ENCODE measurements around the gene USP3. TPM values are rescaled to one million over a fixed set of nuclear protein-coding genes. Genes with fewer than 3 reads are reported as not detected.

USP3 gene
- total and polyA plus RNA-seq, 2 of the 13 experiments (the other 11 are each of a cell fraction or from before 2014, with no cell fraction given) = 14.3 to 61.2 TPM

DNA sequence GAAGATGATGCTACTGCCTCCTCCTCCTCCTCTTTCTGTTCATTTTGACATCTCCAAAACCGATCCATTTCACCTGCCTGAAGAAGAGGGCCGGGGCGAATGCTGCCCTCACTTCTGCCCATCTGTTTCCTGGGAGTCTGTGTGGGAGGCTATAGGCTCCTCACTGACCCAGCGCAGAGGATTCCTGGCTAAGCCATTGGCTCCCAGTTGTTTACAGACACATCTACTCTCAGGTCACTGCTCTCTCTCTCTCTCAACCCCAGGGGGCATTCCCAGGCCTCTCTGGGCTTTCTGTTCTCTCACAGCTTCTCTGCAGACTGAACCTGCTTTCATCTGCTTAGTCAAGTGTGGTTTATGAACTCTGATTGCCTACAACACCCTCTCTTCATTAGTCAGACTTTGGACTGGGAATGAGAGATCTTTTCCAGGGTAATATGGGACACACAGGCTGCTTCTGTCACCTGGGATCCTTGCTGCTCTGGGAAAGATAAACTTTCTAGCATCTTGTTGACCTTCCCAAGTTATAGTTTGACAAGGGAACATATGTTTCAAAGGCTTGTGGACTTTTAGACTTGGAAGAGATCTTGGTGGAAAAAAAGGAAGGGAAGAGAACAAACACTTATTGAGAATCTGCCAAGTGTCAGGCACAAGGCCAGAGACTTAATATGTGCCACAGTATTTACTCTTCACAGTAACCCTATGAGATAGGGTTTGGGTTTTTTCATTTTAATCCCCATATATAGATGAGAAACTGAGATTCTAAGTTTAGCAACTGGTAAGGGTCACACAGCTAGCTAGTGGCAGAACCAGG is 30.2 kb upstream of the USP3 start (continued):
- TF ChIP-seq, protein P1, sequence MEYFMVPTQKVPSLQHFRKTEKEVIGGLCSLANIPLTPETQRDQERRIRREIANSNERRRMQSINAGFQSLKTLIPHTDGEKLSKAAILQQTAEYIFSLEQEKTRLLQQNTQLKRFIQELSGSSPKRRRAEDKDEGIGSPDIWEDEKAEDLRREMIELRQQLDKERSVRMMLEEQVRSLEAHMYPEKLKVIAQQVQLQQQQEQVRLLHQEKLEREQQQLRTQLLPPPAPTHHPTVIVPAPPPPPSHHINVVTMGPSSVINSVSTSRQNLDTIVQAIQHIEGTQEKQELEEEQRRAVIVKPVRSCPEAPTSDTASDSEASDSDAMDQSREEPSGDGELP (IDR thresholded peaks at IDR 0.05; ENCODE audit: borderline replicate concordance, low read depth) = peak; percentile 88
- peak; percentile 89 for TF ChIP-seq ZNF605 (CRISPR knock-in tag; IDR thresholded peaks at IDR 0.05)
- peak; percentile 88 for TF ChIP-seq NR2F6 (IDR thresholded peaks at IDR 0.05)
- TF ChIP-seq NR2F6 (CRISPR knock-in tag; IDR thresholded peaks at IDR 0.05) = peak; percentile 82; the same call in 1 of the 2 replicates
- TF ChIP-seq, protein P2, sequence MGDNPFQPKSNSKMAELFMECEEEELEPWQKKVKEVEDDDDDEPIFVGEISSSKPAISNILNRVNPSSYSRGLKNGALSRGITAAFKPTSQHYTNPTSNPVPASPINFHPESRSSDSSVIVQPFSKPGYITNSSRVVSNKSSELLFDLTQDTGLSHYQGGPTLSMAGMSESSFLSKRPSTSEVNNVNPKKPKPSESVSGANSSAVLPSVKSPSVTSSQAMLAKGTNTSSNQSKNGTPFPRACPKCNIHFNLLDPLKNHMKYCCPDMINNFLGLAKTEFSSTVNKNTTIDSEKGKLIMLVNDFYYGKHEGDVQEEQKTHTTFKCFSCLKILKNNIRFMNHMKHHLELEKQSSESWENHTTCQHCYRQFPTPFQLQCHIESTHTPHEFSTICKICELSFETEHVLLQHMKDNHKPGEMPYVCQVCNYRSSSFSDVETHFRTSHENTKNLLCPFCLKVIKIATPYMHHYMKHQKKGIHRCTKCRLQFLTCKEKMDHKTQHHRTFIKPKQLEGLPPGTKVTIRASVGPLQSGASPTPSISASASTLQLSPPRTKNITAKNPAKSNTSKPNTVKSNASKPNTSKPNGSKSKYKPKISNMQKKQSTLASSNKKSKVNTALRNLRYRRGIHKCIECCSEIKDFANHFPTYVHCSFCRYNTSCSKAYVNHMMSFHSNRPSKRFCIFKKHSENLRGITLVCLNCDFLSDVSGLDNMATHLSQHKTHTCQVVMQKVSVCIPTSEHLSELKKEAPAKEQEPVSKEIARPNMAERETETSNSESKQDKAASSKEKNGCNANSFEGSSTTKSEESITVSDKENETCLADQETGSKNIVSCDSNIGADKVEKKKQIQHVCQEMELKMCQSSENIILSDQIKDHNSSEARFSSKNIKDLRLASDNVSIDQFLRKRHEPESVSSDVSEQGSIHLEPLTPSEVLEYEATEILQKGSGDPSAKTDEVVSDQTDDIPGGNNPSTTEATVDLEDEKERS (CRISPR knock-in tag; IDR thresholded peaks at IDR 0.05) = peak; percentile 61; the same call in 1 of the 2 replicates
- TF ChIP-seq FOXJ3 (CRISPR knock-in tag; IDR thresholded peaks at IDR 0.05; ENCODE audit: borderline replicate concordance) = peak; percentile 96; the same call in 1 of the 2 replicates
- no peak for TF ChIP-seq RBM22 (optimal IDR thresholded peaks at IDR 0.05; ENCODE audit: low read length)
- TF ChIP-seq KAT7 (CRISPR knock-in tag; IDR thresholded peaks at IDR 0.05; ENCODE audit: borderline replicate concordance) = no peak
- no peak for TF ChIP-seq RFX1 (IDR thresholded peaks at IDR 0.05)
- TF ChIP-seq MIXL1 (CRISPR knock-in tag; IDR thresholded peaks at IDR 0.05) = peak; percentile 94
- TF ChIP-seq, protein P3, sequence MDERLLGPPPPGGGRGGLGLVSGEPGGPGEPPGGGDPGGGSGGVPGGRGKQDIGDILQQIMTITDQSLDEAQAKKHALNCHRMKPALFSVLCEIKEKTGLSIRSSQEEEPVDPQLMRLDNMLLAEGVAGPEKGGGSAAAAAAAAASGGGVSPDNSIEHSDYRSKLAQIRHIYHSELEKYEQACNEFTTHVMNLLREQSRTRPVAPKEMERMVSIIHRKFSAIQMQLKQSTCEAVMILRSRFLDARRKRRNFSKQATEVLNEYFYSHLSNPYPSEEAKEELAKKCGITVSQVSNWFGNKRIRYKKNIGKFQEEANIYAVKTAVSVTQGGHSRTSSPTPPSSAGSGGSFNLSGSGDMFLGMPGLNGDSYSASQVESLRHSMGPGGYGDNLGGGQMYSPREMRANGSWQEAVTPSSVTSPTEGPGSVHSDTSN (CRISPR knock-in tag; IDR thresholded peaks at IDR 0.05) = no peak
- no peak for TF ChIP-seq ZSCAN25 (CRISPR knock-in tag; IDR thresholded peaks at IDR 0.05)
- TF ChIP-seq ZSCAN21 (CRISPR knock-in tag; IDR thresholded peaks at IDR 0.05; ENCODE audit: borderline replicate concordance) = no peak
- TF ChIP-seq ZNF292 (CRISPR knock-in tag; IDR thresholded peaks at IDR 0.05; ENCODE audit: borderline replicate concordance, low read depth) = peak; percentile 84; the same call in 1 of the 2 replicates
- TF ChIP-seq ESRRA (CRISPR knock-in tag; IDR thresholded peaks at IDR 0.05; ENCODE audit: low read depth) = peak; percentile 76
- no peak for TF ChIP-seq NFATC3 (CRISPR knock-in tag; IDR thresholded peaks at IDR 0.05)
- TF ChIP-seq ZNF607 (CRISPR knock-in tag; IDR thresholded peaks at IDR 0.05; ENCODE audit: borderline replicate concordance) = no peak; the same call in 1 of the 2 replicates
- TF ChIP-seq MED13 (CRISPR knock-in tag; IDR thresholded peaks at IDR 0.05) = peak; percentile 91
- peak; percentile 92 for TF ChIP-seq MED1 (CRISPR knock-in tag; IDR thresholded peaks at IDR 0.05)
- TF ChIP-seq ZBTB7A (CRISPR knock-in tag; IDR thresholded peaks at IDR 0.05) = no peak
- no peak for TF ChIP-seq ETV6 (CRISPR knock-in tag; conservative IDR thresholded peaks at IDR 0.05)
- TF ChIP-seq, protein P4, sequence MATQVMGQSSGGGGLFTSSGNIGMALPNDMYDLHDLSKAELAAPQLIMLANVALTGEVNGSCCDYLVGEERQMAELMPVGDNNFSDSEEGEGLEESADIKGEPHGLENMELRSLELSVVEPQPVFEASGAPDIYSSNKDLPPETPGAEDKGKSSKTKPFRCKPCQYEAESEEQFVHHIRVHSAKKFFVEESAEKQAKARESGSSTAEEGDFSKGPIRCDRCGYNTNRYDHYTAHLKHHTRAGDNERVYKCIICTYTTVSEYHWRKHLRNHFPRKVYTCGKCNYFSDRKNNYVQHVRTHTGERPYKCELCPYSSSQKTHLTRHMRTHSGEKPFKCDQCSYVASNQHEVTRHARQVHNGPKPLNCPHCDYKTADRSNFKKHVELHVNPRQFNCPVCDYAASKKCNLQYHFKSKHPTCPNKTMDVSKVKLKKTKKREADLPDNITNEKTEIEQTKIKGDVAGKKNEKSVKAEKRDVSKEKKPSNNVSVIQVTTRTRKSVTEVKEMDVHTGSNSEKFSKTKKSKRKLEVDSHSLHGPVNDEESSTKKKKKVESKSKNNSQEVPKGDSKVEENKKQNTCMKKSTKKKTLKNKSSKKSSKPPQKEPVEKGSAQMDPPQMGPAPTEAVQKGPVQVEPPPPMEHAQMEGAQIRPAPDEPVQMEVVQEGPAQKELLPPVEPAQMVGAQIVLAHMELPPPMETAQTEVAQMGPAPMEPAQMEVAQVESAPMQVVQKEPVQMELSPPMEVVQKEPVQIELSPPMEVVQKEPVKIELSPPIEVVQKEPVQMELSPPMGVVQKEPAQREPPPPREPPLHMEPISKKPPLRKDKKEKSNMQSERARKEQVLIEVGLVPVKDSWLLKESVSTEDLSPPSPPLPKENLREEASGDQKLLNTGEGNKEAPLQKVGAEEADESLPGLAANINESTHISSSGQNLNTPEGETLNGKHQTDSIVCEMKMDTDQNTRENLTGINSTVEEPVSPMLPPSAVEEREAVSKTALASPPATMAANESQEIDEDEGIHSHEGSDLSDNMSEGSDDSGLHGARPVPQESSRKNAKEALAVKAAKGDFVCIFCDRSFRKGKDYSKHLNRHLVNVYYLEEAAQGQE (IDR thresholded peaks at IDR 0.05; ENCODE audit: borderline replicate concordance in 1 of 2, low read depth in 1 of 2, low read length in 2 of 2) = peak in 1 of 2 experiments; percentile 41; a peak in 1 of 4 replicates

Measured in HepG2 (cell line).